ENCODE data around the gene PRMT9.

PRMT9 gene

DNA sequence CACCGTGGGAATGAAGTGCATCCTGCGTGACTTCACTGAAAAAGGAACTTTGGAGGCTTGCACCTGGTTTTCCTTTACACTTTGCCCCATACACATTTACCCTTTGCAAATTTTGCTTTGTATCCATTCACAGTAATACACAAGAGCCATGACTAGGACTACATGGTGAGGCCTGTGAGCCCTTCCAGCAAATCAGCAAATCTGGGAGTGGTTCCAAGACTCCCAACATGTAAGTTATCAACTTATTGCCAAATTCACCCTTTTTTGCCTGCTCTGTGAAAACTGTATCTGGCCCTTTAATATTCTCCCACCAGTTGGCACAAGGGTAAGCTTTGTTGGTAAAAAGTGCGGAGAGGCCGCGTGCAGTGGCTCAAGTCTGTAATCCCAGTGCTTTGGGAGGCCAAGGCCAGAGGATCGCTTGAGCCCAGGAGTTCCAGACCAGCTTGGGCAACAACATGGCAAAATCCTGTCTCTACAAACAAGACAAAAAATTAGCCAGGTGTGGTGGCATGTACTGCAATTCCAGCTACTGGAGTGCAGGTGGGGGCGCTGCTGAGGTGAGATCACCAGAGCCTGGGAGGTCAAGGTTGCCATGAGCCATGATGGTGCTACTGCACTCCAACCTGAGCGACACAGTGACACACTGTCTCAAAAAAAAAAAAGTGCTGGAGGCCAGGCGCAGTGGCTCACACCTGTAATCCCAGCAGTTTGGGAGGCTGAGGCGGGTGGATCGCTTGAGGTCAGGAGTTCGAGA, 5.0 kb downstream of the PRMT9 start:
- no peak for DNase-seq (ENCODE audit: low read depth in 2 of 2)

DNA sequence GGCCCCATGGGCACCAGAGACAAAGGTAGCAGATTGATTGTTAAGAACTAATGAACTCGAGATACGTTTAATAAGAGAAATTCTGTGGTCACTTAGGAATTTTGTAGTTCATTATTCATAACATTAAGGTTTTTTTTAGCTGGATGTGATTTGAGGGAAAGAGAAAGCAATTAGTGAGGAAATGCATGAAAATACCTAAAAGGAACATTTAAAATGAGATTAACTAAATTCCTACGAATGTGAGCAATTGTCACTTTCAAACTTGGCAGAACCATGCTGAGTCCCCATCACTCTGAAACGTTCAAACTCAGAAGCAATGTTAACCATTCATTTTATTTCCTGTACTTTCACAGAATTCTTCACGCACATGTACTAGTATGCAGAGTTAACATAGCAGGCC, 5.9 kb downstream of the PRMT9 start:
- no peak for DNase-seq (ENCODE audit: low read depth in 2 of 2)

DNA sequence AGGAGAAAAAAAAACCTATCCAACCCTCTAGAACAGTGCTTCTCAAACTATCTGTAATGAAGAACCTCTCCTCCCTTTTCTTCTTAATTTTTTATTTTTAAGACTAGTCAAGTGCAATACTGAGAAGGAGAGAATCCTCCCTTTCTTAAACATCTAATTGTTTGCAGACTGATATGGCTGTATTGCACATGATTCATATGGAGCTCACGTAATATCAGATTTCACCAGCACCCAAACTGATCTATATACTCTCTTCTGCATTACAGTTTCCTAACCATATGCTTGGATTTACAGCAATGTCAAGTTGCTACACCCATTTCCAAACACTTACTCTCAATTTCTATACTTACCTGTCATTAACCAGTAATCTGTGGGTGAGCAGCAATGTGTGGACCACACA, 9.5 kb downstream of the PRMT9 start:
- no peak for DNase-seq (ENCODE audit: low read depth in 2 of 2)

DNA sequence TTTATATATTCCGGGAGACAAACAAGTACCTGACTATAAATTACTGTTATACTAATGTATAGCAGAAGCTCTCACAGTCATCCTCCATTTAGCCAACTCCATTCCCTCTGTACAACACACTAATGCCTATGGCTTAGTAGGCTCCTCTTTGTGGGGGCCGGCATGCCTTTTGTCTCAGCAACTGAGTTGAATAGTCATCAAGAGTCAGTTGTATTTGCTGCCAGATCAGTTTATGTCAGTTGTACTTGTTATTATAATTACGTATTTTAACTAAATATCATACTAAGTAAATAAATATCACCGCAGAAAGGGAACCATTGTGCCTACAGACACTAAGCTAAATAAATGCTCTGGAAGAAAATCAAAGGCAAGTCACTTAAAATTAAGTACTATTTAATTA, 9.9 kb downstream of the PRMT9 start:
- no peak for DNase-seq (ENCODE audit: low read depth in 2 of 2)

DNA sequence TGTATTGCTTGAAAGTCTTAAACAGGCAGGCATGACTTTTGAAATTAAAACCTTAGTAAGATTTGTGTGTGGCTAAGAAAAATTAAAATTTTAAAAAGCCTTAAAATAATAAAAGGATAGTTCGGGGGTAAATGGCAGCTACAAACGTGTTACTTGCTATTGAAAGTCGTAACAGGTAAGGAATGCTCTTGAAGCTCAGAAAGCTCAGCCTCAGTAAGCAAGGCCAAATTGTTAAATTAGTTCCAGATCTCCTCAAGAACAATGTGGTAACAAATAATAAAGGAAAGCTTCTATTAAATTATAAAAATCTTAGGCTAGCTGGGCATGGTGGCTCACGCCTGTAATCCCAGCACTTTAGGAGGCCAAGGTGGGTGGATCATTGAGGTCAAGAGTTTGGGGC, 25.5 kb downstream of the PRMT9 start:
- DNase-seq (ENCODE audit: low read depth in 2 of 2) = no peak

DNA sequence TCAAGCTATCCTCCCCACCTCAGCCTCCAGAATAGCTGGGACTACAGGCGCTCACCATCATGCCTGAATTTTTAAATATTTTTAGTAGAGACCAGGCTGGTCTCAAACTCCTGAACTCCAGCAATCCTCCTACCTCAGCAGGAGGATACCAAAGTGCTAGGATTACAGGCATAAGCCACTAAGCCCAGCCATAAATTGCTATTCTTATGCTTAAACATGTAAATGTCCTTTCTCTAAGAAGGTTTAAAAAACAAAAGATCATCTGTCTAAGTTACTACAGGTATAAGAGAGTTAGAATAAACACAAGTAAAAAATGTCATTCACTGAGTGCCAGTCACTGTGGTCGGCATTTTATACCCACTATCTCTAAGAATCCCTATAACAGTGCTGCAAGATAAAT, 28.3 kb downstream of the PRMT9 start:
- DNase-seq (ENCODE audit: low read depth in 2 of 2) = no peak

DNA sequence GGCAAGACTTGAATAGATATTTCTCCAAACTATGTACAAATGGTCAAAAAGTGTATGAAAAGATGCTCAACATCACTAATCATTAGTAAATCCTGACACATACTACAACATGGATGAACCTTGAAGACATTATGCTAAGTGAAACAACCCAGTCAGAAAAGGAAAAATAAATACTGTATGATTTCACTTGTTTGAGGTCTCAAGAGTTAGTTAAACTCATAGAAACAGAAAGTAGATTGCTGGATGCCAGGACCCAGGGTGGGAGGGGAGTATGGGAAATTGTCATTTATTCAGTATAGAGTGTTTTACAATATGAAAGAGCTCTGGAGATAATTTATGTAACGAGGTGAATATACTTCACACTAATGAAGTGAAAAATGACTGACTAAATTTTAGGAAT, 32.4 kb downstream of the PRMT9 start:
- no peak for DNase-seq (ENCODE audit: low read depth in 2 of 2)

DNA sequence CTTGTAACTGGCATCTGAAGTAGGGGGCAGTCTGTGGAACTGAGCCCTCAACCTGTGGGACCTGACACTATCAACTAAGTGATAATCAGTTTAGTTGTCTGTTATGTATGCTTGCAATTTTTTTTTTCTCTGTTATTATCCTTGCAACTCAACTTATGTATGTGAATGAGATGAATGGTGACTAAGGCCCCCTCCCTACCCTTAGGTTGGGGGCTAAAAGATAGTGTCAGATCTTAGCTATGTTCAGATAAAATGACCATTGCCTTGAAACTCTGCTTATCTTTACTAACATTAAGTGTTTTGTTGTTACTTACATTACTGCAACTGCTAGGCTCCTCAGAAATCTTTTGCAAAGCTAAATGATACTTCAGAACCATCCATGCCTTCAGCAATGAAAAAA, 35.3 kb downstream of the PRMT9 start:
- no peak for DNase-seq (ENCODE audit: low read depth in 2 of 2)

DNA sequence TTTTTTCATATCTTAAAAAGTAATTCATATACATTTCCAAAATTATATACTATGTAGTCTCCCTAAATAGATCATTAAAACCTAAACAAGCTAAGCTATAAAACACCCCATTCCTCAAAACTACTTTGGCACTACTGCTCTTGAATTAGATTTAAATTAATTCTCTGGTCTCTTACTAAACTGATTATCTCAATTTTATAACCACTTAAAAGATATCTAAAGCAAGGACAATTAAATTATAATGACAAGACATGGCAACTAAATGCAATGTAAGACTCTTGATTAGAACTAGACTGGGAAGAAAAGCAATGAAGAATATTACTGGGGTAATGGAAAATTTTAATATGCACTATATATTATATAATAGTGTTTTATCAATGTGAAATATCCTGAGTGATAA, 38.9 kb downstream of the PRMT9 start:
- DNase-seq (ENCODE audit: low read depth in 2 of 2) = no peak

DNA sequence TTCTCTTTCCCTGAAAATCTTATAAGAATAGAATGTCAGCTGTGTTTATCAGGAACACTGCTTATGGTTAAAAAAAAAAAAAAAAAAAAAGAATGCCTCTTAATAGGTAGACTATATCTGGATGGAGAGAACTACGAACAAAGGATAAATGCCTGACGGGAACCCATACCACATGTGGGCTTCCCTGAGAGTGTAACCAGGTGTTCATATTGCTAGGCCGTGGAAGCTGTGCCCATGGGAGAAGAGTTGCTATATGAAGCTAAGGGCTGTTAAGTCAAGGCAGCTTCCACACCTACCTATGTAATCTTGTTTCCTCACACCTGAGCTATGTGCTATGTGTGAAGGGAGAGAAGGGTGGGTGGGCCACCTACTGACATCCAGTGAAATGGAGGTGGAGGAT, 39.5 kb downstream of the PRMT9 start:
- DNase-seq (ENCODE audit: low read depth in 2 of 2) = no peak

DNA sequence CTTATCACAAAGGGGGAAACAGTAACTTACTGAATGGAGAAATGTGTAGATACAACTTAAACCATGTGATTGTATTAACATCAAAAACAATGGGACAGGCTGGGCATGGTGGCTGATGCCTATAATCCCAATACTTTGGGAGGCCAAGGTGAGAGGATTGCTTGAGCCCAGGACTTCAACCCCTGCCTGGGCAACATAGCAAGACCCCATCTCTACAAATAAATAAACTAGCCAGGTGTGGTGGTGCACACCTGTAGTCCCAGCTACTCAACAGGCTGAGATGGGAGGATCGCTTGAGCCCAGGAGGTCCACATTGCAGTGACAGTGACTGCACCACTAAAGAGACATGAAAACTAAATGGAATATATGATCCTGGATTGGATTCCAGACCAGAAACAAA, 40.3 kb downstream of the PRMT9 start:
- no peak for DNase-seq (ENCODE audit: low read depth in 2 of 2)

DNA sequence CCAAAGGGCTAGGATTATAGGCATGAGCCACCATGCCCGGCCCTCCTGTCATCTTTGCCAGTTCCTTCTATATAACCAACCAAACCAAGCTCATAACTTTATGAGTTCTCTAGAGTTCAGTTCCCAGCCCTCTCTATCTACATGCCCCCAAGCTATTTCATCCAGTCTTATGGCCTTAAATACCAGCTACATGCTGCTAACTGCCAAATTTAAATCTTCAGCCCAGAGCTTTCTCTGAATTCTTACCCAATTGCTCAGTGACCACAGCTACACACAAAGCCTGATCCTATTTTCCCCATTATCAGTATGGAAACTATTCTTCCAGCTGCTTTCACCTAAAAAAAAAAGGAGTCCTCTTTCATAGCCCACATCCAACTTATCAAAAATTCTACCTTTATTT, 43.6 kb downstream of the PRMT9 start:
- no peak for DNase-seq (ENCODE audit: low read depth in 2 of 2)

DNA sequence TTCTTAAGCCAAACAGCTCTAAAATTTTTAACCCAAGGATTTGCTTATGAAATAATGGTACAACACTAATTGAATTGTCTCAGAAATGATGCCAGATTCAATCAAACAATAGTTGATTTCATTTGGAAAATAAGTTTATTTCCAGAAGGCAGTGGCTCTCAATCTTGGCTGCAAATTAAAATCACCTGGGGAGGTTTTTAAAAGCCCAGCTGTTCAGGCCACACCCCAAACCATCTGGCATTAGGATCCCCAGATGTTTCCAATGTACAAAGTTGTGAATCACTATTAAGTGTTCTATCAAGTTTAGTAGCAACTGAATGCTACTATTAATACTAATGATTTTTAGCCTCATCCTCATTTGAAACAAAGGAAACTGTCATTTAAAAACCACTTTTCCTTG, 44.6 kb downstream of the PRMT9 start:
- DNase-seq (ENCODE audit: low read depth in 2 of 2) = no peak

DNA sequence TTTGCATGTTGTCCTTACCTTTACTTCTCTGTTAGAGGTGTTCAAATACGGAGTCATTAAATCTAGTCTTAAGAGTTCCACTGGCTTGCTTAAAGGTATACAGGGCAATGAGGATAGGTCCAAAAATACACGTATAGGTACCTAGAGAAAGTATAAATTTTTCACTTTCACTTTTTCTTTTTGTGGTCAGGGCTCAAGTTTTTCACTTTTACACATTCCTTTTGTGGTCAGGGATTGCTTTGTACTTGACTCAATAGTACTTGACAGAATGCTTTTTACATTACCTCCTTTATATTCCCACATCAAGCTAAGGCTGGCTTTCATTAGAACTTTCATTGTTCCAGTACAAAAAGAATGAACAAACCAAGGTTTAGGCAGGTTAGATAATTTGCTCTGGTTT, 45.0 kb downstream of the PRMT9 start:
- DNase-seq (ENCODE audit: low read depth in 2 of 2) = no peak

DNA sequence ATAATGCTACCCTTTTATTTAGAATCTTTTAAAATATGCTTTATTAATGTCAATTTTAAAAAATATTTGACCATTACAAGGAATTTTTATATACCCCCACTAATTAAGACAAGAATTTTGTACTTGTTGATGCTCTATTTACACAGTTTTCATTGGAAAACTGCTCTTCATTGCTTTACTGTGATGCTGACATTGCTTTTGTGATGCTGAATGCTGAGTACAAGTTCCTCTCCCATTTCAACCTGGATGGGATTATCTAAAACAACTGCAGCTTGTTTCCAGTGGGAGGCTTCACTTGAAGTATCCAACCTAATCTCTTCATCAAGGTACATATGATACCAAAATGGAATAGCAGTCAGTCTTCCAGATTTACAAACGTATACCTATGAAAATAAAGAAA, 45.6 kb downstream of the PRMT9 start:
- DNase-seq (ENCODE audit: low read depth in 2 of 2) = no peak

DNA sequence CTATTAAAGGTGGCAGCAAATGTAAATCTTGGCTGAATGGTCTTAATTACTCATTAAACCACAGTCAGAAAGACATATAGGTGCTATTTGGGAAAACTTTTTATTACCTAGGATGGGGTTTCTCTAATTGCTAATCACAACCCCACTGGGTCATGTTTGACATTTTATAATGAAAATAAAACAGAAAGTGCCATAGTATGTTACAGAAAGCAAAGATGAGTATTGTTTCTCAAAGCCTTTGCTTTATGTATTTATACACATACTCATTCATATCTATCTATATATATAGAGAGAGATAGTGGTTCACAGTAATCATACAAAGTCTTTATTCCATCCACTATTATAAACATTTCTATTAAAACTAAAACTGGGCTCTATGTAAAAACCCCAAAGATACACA, 48.6 kb downstream of the PRMT9 start:
- no peak for DNase-seq (ENCODE audit: low read depth in 2 of 2)

DNA sequence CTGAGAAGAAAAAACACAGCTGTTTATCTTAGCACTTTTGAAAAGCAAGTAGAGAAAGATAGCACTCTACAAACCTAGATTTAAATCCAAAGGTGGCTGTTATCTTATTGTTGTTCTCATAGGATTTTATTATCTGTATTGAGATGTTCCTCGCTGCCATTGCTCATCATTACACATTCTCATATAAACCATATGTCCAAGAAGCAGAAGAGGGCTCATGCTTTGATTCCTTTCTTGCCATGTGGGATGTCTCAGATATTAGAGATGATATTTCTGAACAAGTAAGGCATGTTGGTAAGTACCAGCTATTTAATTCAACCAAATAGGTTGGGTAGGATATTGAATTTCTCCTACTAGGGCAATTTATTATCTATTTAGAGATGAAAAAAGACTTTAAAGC, 50.3 kb downstream of the PRMT9 start:
- DNase-seq (ENCODE audit: low read depth in 2 of 2) = no peak

DNA sequence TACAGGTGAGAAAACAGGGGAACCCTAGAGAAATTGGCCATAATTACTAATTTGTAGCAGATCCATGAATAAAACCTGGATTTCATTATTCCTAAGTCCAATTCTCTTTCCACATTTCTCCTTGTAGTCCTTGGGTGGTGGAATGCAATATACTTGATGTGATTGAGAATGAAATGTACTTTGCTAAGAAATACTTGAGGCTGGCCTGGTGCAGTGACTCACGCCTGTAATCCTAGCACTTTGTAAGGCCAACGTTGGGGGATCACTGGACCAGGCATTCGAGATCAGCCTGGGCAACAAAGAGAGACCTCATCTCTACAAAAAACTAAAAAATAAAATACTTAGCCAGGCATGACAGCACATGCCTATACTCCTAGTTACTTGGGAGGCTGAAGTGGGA, 50.9 kb downstream of the PRMT9 start:
- DNase-seq (ENCODE audit: low read depth in 2 of 2) = no peak

DNA sequence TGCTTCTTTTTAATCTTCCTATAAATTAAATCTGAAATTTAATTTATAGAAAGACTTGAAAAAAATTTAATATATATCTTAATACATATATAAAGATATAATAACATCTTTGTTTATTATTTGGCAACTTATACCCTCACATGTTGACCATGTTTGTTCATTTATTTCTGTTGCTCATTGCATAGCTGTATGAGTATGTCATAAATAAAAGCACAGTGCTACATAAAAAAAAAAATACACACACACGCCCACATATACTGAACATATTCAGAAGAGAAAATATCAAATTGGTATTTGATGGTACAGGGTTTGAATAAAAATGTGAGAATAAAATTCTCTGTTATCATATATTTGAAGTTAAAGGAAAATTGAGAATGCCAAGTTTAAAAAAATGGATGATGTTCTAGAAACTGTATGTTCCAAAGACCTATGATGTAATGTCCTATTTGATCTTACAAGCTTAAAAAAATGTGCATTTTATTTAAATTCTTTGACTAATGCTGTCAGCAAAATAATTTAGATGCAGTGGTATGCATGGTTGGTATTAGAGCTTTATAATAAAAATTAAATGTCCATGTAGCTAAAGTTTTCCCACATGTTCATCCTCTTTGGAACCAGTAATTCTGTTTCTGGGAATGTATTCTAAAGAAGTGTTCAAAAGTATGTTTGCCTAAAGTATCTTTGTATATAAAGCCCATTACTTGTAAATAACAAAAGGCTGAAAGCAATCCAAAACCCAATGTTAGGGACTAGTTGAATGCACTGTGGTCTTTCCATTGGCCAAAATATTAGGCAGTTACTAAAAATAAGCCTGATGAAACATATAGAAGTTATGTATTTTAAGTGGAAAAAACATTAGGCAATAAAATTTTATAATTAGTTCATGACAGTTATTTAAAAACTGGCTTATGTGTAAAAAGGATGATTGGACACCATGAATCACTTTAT, 53.9 kb downstream of the PRMT9 start:
- DNase-seq (ENCODE audit: low read depth in 2 of 2) = no peak

DNA sequence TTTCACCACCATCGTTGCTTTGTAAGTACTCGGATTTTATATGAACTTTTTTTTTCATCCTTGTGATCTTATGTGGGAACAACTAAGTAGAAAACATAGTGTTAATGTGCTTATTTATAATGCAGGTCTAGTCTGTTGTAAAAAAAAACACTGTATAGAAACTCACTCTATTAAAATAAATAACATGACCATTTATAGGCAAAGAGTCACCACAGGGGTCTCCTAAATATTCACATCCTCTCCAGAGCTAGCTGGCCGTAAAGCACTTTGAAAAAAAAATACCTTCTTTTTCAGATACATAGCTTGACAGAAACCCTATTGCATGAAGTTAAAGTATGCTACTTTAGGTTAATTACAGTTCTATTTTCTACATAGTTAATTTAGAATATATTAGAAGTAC, 55.5 kb downstream of the PRMT9 start:
- no peak for DNase-seq (ENCODE audit: low read depth in 2 of 2)

DNA sequence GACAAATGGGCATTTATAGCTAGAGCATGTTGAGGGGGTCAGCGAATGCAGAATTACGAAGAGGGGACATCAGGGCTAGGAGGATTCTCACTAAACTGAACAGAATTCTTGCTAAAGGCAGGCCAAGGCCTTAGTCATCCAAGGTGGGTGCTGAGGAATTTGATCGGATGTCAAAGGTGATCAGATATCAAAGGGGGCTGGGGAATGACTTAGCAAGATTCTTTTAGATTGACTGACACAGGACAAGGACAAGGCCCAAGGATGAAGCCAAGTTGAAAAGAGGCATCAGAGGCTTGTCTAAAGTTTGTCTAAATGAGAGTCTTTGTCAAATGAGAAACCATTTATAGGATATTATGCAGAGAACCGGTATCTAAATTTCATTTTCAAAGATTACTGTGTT, 57.1 kb downstream of the PRMT9 start:
- DNase-seq (ENCODE audit: low read depth in 2 of 2) = no peak

DNA sequence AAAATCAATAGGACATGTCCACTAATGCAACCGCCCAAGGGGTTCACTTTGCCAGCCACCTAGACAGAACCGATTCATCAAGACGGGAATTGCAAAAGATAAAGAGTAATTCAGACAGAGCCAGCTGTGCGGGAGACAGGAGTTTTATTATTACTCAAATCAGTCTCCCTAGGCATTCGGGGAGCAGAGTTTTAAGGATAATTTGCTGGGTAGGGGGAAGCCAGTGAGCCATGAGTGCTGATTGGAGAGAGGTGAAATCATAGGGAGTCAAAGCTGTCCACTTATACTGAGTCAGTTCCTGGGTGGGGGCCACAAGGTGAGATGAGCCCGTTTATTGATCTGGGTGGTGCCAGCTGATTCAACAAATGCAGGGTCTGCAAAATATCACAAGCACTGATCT, 58.2 kb downstream of the PRMT9 start:
- DNase-seq (ENCODE audit: low read depth in 2 of 2) = no peak

DNA sequence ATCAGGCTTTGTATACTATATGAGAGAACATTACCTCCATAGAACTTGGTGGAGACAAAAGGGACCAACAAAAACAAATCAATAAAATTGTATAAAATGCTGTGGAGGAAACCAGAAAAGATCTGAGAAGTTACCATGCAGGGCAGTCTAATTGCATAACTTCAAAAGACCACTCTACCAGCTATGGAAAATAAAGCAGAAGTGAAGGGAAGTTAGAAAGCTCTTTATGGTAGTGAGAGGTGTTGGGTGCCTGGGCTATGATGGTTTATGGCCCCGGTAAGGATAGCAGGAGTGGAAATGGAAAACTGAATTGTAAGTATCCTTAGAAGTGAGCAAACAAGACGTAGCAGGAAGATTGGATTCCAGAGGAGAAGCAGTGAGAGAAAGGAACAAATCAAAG, 63.6 kb downstream of the PRMT9 start:
- DNase-seq (ENCODE audit: low read depth in 2 of 2) = no peak
